Activated gamma-delta T cell treated with Interleukin-2 at 50 U/mL for 16 hours (primary cell): ENCODE measurements around the gene NATD1.

ENCODE experiments used
- DNase-seq: peaks from one replicate; pipeline ENCODE4 v3.0.0-alpha.2; 2020

Gene NATD1

DNA sequence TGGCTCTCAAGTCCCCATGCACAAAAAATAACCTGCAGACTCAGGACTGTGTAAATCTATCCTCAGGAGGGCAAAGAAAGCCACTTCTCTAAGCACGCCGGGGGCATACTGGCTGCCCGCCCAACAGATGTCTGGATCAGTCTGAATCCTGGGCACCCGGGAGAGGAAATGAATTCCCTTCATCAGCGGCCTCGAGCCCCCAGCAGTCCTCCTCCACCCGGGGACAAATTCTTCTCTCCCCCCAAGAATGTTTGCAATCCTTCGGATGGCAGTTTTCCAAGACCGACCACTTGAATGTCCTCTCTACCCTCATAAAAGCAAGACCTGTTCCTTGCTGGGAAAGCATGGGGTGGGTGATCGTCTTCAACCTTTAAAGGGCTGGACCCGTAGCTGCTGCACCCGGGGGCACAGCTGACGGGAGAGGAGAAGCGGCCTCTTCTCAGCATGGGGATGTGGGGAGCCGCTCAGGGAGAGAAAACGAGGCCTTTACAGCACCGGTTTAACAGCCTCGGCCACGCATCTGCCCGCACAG lies 21.9 kb upstream of the NATD1 start:
- no peak for DNase-seq

DNA sequence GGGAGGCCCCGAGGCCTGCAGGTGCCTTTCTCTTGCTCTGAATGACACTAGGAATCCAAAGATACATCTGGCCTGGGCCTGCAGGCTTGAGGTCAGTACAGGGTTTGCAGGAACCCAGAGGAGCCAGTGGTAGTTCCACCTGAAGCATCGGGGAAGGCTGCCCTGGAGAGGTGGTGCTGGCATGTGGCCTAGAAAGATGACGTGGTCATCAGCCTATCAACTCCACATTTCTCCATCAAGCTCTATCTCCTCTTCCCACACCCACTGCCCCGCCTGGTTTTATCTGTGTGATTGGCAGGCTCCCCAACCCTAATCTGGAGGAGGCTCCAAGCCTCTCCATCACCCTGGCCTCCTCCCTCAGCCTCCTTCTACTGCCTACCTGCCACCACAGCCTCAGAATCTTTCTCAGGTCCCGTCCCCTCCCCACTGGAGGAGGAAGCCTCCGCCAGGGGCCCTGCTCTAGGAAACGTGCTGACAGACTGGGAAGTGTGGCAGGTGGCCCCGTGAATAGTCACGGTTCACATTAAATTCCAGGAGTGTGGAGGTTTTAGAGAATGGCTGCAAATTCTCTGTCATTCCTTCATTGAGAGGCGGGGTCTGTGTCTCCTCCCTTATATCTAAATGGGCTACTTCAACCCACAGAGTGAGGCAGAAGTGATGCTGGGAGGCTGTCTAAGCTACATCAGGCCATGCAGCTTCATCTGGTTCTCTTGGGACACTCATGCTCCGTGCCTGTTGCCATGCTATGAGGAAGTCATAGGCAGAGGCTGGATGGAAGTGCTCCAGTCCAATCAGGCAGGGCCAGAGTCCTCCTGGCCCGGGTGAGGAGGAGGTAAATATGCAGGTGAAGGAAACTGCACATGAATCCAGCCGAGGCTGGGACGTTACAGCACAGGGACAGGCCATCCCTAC lies 19.9 kb upstream of the NATD1 start:
- DNase-seq: no peak

DNA sequence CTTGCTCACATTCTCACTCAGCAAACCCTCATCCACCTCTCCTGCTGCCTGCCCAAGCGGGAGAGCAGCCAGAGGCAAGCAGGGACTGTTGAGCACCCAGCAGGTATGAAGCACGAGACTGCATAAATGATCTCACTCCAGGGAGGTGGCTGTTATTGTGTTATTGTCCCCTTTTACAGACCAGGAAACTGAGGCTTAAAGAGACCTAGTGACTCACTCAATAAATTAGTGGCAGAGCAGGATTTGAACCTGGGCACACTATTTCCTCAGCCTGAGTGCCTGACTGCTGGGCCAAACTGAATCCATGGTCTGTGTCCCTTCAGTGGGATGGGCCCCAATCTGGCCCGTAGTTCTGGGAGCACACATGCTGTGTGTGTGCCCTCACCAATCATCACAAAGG lies 19.0 kb upstream of the NATD1 start:
- DNase-seq: no peak

DNA sequence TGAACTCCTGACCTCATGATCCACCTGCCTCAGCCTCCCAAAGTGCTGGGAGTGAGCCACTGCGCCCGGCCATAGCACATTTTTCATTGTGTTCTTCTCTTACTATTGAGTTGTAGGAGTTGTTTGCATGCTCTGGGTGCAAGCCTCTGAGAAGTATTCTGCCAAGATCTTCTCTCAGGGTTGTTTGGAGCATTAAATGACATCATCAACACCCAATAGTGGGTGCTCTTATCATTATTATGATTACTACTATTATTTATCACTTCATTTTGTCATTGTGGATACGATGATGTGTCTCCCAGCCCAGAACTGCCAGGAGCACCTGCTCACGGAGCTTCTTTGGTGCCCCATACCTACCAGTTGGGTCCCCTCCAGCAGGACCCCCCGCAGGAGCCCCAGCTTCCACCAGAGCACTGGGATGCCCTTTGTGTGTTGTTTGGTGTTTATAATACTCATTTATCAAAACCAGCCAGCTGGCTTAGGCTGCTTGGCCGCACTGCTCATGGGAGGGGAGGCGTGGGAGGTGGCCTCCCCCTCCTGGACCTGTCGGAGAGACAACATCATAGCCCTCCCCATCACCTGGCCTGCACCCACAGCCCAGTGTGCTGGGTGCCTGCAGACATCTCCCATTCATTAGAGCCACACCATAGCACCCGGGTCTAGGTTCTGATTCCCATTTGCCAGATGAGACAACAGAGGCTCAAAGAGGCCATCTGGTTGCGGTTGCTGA lies 18.4 kb upstream of the NATD1 start:
- no peak for DNase-seq

DNA sequence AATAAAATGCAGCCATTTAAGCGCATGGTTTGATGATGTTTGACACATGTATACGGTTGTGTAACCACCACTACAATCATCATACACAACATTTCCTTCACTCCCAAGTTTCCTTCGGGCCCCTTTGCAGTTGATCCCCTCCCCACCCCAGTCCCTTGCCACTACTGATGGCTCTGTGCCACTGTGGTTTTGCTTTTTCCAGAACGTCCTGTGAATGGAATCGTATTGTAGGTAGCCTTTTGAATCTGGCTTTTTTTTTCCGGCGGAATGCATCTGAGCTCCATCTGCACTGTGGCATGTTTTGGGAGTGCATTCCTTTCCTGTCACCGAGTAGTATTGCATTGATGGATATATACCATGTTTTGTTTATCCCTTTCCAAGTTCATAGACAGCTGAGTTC lies 16.2 kb upstream of the NATD1 start:
- no peak for DNase-seq

DNA sequence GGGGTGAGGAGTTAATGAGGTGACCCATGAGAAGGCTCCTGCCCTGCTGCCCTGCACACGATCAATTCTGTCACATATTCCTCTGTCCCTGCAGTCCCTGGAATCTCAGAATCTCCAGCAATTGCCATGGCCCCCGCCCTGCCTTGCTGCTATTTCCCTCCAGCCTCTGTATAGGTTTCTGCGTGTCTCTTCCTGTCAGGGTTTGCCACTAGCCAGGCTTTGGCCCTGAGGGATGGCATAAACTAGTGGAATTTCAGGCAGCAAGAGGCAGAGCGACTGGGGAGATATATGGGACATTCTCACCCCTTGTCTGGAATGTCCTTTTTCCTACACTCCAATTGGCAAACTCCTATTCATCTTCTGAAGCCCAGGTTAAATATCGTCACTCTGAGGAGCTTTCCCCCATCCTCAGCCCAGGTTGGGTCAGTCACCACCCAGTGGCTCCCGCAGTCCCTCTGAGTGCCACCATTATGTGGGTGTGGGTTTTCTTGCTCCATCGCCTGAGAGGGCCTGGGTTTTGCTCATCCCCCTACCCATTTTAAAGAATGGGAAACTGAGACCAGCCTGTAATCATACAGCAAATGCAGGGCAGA lies 15.5 kb upstream of the NATD1 start:
- no peak for DNase-seq

DNA sequence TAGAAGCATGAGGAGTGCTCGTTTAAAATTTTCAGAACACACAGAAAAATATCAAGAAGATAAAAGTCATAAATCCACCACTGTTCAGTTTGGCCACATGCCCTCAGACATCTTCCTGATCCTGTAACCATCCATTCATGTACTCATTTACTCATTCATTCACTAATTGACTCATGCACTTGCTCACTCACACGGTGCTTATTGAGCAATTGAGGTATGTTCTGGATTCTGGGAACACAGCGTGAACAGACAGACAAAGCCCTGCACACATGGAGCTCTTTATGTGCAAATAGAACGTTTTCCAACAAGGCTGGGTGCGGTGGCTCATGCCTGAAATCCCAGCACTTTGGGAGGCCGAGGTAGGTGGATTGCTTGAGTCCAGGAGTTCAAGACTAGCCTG lies 10.2 kb upstream of the NATD1 start:
- no peak for DNase-seq

DNA sequence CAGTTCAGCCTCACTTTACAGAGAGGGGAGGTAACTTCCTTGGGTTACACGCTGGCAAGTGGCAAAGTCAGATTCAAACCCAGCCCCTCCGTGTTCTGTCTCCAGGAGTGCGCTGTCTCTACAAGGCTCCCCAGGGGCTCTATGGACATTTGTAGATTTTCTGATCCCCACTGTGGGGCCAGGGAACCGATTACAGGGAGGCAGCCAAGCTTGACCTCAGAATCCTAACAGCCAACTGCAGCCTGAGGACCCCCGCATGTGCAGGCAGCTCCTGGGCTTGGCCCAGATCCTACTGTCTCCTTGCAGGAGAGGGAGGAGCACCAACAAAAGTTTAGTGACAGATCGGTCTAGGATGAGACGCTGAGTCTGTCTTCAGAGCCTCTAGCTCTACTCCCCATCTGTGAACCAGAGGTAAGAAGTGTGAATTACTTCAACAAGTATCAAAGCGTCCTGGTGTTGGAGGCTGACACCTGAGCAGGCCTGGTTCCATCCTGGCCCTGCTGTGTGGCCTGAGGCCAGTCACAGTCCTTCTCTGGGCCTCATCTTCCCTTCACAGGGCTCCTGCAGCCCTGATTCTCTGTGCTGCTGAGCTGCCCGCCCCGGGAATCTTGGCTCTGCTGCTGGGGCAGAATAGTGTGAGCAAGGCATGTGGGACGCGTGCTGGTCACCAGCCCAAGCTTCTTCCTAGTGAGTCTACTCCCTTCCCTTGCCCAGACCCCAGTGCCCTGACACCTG lies 9.2 kb upstream of the NATD1 start:
- no peak for DNase-seq

DNA sequence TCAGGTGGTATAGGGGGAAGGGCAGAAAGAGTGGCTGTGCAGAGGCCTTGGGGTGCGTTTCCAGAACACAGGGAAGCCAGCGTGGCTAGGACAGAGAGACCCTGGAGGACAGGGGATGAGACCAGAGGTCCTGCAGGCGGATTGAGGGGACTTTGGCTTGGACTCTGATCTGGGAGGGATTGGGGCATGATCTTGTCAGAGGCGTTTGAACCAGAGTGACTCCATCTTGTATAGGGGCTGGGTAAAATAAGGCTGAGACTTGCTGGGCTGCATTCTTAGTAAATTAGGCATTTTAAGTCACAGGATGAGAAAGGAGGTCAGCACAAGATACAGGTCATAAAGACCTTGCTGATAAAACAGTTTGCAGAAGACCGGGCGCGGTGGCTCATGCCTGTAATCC lies 5.4 kb upstream of the NATD1 start:
- no peak for DNase-seq

DNA sequence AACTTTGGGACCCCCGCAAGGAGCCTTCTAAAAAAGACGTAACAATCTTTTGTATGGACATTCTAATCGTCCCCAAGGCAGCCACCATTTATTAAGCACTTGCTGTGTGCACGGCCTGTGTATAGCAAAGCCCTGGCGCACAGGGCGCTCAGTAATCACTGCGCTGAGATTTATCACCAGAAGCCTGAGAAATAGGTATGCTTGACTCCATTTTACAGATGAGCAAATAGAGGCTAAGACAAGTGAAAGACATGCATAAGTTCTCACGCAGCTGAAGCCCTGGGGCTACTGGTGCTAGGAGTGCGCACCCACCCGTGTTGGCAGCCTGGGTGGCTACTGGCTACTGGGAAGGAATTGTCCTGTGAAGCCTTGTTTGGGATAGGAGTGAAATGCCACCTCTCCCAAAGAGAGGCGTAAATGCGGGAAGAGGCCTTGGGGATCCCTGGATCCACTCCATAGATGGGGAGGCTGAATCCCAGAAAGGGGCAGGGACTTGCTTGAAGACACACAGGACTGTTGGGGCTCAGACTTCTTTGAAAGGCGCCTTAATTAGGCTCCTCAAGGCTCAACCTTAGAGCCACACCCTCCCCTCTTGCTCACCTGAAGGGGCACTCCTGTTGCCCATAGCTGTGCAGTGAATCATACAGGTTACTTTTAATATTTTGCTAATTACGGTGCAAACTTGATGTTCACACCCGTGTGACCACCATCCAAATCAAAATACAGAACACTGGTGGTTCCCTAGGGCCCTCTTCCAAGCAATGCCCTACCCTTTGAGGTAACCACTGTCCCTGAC lies 634 bp upstream of the NATD1 start:
- DNase-seq: no peak

DNA sequence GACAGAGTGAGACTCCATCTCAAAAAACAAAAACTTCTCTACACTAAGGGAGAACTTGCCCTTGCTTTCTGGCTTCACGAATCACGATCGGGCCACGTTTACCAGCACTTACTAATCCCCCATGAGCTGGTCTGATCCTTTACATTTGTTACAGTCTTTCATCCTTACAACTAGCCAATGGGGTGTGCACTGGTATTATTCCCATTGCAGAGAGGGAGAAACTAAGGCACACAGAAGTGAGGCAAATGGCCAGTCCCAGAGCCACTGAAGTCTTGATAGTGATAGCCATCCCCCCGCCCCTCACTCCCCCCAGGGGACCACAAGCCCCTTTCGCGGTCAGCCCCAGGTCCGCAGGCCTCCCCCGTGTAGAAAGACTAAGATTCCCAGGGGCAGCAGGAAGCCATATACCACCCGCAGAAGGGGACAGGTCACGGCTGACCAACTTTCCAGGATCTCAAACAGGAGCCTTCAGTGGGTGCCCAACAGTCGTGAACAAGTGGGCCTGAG lies 868 bp downstream of the NATD1 start:
- DNase-seq: no peak

DNA sequence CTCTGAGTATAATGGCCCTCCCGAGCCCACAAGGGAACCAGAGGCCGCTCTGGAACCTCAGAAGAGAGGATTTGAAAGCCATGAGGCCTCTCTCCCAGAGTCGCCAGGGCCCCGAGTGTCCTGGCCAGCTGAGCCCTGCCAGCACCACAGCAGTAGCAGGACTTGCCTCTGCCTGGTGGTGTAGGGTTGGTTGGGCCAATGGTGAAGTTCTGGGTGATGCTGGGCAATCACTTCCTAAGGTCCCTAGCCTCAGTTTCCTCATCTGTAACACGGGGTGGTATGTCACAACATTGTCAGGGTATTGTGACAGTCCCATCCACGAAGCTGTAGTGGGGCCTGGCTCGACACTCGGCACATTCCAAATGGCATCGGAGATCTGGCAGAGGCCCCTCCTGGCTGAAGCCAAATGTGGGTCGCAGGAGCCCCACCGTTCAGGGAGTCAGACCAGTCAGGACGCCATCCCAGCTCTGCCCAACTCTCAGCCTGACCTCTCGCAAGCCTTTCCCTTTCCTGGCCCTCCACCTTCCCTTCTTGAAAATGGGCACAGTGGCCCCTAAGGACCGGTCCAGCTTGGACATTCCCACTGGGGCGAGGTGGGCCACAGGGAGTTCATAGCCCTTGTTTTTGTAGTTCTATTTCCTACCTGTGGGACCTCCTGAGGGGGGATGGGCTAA lies 1.7 kb downstream of the NATD1 start:
- DNase-seq: no peak

DNA sequence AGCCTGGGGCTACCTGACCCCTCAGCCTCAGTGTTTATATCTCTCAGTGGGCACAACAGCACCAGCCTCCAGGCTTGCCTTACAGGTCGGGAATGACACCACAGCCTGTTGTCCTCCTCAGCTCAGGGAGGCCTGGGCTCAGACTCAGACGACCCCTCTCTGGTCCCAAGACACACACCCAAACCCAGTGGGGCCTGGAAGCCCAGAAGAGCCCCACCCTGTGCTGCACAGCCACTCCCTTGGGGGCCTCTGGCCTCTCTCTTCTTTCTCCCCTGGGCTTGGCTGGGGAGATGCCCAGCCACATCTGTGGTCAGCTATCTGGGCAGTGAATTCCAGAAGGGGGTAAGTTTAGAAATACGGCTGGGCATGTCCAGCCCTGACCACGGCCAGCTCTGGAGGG lies 2.4 kb downstream of the NATD1 start:
- no peak for DNase-seq

DNA sequence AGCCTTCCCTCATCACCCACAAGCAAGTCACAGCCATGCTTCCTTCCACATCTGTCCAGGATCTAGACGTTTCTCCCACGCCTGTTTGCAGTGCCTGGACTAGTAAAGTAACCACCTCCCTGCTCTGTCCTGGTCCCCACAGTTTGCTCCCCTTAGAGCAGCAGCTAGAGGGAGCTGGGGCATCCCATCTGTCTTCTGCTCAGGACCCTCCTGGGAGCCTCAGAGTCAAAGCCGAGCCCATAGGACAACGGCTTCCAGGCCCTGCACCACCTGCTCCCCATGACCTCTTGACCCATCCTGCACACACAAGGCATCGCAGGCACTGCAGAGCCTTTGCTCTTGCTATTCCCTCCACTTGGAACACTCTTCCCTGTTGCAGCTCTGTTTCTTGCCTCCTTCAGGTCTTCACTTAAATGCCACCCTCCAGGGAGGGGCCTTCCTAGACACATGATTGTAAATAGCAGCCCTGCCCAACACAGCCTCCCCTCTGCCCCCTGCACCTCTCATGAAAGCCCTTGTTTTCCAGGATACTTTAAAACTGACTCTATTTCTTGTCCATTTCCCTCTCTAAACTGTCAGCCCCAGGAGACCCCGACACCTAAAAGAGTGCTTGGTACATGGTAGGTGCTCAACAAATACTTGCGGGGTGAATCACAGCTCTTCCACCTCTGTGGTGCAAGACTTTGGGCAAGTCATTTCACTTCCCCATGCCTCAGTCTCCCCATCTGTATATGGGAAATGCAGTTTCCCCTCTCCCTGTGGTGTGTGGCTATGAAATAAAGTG lies 3.1 kb downstream of the NATD1 start:
- no peak for DNase-seq

DNA sequence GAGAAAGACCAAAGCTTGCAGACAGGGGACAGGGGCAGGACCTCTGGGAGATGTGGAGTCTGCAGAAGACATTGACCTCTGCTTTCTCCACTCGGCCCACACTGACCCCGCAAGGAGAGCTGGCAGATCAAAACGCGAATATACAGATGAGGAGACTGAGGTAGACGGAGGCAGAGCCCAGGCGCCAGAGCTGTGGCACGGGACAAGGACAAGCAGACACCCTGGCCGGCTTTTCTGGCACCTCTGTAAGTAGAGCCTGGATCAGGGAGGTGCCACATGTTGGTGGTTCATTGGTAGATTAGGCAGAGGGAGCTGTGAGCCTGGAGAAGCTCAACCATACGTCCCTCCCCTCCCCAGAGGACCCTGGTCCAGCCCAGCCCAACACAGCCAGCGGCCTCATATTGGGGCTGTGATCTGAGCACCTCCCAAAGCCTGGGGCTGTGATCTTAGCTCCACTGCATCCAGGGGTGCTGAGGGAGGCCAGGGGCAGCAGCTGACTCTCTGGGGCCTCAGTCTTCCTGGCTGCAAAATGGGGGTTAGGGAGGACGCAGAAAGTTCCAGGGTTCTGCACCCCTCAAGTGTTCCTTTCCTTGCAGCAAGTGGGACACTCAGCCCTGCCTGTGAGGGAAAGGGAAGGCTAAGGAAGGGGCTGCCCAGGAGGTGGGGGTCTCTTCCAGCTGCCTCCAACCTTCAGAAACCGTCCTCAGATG lies 4.0 kb downstream of the NATD1 start:
- DNase-seq: no peak

DNA sequence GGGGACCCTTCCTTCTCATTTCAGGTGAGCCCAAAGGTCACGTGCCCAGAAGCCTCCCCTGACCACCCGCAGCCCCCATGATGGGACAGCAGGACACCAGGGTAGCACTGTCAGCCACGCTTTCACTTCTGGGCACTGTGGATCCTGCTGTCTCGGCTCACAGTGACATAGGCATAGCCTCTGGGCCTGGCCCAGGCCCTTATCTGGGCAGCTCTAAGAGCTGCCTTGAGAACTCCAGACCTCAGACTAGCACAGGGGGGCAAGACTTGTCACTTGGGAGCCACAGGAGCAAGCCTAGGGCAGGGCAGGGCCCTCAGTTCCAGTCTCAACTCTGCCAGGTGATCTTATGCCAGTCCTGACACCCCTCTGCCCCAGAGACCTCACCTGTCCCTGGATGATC lies 4.7 kb downstream of the NATD1 start:
- DNase-seq: no peak

DNA sequence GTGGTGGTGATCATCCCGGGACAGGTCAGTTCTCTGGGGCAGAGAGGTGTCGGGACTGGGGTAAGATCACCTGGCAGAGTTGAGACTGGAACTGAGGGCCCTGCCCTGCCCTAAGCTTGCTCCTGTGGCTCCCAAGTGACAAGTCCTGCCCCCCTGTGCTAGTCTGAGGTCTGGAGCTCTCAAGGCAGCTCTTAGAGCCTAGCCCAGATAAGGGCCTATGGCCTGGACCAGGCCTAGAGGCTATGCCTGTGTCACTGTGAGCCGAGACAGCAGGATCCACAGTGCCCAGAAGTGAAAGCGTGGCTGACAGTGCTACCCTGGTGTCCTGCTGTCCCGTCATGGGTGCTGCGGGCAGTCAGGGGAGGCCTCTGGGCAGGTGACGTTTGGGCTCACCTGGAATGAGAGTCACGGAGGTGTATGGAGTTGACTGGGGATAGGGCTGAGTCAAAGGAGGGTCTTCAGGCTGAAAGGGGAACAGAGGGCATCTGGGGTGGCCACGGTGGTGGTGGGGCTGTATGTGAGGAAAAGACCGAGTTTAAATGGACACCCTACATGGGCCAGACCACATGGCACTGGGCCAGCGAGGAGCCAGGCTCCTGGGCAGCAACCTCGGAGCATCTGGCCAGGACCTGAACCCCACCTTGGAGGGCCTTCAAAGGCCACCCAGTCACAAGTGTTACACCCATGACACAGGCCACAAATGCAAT lies 5.5 kb downstream of the NATD1 start:
- DNase-seq: no peak

DNA sequence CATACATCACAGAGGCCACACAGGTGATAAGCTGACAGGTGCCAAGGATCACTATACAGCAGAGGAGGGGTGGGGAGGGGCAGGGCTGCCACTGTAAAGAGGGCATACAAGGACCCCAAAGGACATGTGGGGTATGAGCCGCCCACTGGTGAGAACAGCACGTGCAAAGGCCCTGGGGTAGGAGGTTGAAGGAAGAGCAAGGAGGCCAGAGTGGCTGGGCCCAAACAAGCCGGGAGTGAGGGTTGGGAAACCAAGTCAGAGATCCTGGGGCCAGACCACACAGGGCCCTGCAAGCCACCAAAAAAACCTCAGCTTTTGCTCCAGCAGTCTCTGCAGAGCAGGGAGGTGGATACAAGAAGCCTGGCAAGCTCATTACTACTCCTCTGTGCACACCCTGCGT lies 6.5 kb downstream of the NATD1 start:
- no peak for DNase-seq

DNA sequence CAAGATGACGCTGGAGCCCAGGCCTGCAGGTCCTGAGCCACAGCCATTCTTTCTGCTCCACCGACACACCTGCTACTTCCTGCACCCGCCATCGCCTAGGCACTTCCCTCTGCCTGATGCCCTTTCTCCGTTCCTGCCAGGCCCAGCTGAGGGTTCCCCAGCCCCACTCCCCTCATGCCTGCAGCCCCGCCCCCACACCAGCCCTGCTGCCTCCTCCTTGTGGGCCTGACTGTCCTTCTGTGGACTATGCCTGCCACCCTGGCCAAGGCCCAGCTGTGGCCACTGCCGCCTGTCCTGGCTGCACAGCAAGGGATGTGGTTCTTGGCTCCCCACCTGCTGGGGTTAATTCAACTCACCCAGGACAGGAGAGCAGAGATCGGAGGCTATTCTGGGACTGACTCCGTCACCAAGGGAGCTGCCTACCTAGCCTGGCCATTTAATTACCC lies 7.5 kb downstream of the NATD1 start:
- no peak for DNase-seq
